ENCODE results near the gene AKAP5. TPM values are rescaled to one million over a fixed set of nuclear protein-coding genes. Genes with fewer than 3 reads are reported as not detected.

Gene AKAP5
- total RNA-seq, 1 experiment from 2014 or later: 1.9 TPM

Other genes starting within 250 kb of the AKAP5 start
- 0.17 TPM in 1 of 2 replicates, not detected in the other for gene ESR2, start 171.1 kb upstream of the AKAP5 start, total RNA-seq (2014; rRNA removed; shearing (Covaris generic))
- 29.6 and 48.2 TPM in 2 replicates for gene MTHFD1, start 77.1 kb upstream of the AKAP5 start, total RNA-seq (2014; rRNA removed; shearing (Covaris generic))
- gene ZBTB25, start 38.3 kb downstream of the AKAP5 start, total RNA-seq (2014; rRNA removed; shearing (Covaris generic)): 1.1 and 2.2 TPM in 2 replicates
- 33.3 and 37.8 TPM in 2 replicates for gene ZBTB1, start 39.3 kb downstream of the AKAP5 start, total RNA-seq (2014; rRNA removed; shearing (Covaris generic))
- 0.05 TPM in 1 of 2 replicates, not detected in the other for gene HSPA2, start 75.2 kb downstream of the AKAP5 start, total RNA-seq (2014; rRNA removed; shearing (Covaris generic))
- gene PPP1R36, start 84.5 kb downstream of the AKAP5 start, total RNA-seq (2014; rRNA removed; shearing (Covaris generic)): 0.69 TPM in 1 of 2 replicates, not detected in the other
- gene PLEKHG3, start 238.9 kb downstream of the AKAP5 start, total RNA-seq (2014; rRNA removed; shearing (Covaris generic)): 11.2 and 12.3 TPM in 2 replicates

All from A172 (cell line).